ENCODE measurements around the gene NTN1. TPM values are rescaled to one million over a fixed set of nuclear protein-coding genes. Genes with fewer than 3 reads are reported as not detected.

NTN1 gene
- total RNA-seq, 1 experiment from 2014 or later: 4.2 TPM

DNA sequence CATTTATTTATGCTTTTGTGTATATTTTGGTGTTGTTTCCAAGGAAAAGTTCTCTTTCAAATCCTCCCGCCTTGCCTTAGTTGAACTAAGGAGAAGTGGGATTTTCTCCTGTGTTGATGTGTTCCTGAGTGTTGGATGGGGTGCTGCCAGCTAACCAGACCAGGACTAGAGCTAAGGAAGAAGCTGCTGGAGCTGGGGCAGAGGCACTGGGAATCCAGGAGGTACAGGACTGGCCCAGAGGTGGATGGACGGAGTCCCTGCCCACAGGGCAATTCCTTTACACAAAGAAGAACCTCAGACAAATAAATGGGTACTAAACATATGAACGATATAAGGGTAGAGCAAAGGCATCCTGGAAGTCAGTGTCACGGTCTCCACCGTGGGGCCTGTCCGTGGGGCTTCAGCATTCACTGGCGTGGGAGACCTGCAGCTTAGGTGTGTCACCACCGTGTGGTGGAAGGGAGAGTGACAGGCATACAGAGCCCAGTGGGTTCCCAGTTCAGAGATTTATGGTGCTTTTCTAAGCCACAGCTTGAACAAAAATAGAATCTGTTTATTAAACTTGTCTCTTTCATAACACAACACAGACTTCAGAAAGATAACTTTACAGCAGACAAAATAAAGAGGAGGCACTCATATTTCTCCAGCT is 270.7 kb downstream of the NTN1 start:
- intact Hi-C loops (cut with micrococcal nuclease): loop anchor here (2.0 to 5.0 kb wide), 2 partner anchors 231 to 300 kb away; no protein-coding TSS in a partner anchor
- H3K27ac ChIP-seq (ENCODE audit: low read depth, low read length): no peak overlapping the region
- no peak overlapping the region for H3K9ac ChIP-seq (ENCODE audit: low read length)
- no TSS peak for BruUV-seq (replicated peaks)
- H3K27me3 ChIP-seq (ENCODE audit: insufficient read depth, low read length): no peaks in the 10 kb centered on the region
- TF ChIP-seq EGR1 (IDR thresholded peaks at IDR 0.05; ENCODE audit: low read depth) (no peak), JUND (IDR thresholded peaks at IDR 0.05) (no peak), SIN3A (IDR thresholded peaks at IDR 0.05; ENCODE audit: low read depth) (no peak), RAD21 (IDR thresholded peaks at IDR 0.05; ENCODE audit: low read depth) (peak; percentile 68)
- TF ChIP-seq, protein P1, sequence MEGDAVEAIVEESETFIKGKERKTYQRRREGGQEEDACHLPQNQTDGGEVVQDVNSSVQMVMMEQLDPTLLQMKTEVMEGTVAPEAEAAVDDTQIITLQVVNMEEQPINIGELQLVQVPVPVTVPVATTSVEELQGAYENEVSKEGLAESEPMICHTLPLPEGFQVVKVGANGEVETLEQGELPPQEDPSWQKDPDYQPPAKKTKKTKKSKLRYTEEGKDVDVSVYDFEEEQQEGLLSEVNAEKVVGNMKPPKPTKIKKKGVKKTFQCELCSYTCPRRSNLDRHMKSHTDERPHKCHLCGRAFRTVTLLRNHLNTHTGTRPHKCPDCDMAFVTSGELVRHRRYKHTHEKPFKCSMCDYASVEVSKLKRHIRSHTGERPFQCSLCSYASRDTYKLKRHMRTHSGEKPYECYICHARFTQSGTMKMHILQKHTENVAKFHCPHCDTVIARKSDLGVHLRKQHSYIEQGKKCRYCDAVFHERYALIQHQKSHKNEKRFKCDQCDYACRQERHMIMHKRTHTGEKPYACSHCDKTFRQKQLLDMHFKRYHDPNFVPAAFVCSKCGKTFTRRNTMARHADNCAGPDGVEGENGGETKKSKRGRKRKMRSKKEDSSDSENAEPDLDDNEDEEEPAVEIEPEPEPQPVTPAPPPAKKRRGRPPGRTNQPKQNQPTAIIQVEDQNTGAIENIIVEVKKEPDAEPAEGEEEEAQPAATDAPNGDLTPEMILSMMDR (IDR thresholded peaks at IDR 0.05 in 2 of 3, conservative IDR thresholded peaks at IDR 0.05 in 1 of 3; ENCODE audit: borderline replicate concordance in 1 of 3, insufficient read depth in 1 of 3, low read depth in 2 of 3, low read length in 2 of 3): peak; percentile 34 to 75 (median 74); a peak in 5 of 6 replicates
- H3K9me2 ChIP-seq (ENCODE audit: insufficient read depth): no peaks in the 10 kb centered on the region
- RAD21 ChIA-PET (ENCODE audit: low non-redundant PET in 1 of 2, low total read pairs in 2 of 2, uncharacterized antibody in 2 of 2, unreplicated experiment in 2 of 2): no interaction called here
- H3K9me3 ChIP-seq (ENCODE audit: control insufficient read depth in 1 of 2, insufficient read depth in 1 of 2, low read depth in 1 of 2, low read length in 2 of 2): no peaks in the 10 kb centered on the region
- no peaks in the 10 kb centered on the region for H3K36me3 ChIP-seq (ENCODE audit: control insufficient read depth in 1 of 2, insufficient read depth in 2 of 2, low read length in 2 of 2)
- no peak overlapping the region for H2AFZ ChIP-seq (ENCODE audit: low read depth, low read length, poor library complexity, severe bottlenecking)
- H4K20me1 ChIP-seq (ENCODE audit: insufficient read depth): no peaks in the 10 kb centered on the region
- ATAC-seq (peak; percentile 95), DNase-seq (ENCODE audit: low read depth, low spot score) (no peak)
- peaks cover 0 to 8% of the 10 kb centered on the region in 2 experiments; a peak in 1 of 4 replicates for H3K4me1 ChIP-seq (ENCODE audit: control insufficient read depth in 1 of 2, insufficient read depth in 2 of 2, low read length in 2 of 2)
- no peaks in the 10 kb centered on the region for H3K79me2 ChIP-seq (ENCODE audit: insufficient read depth, low read length)
- H3K4me2 ChIP-seq (ENCODE audit: low read length): no peak overlapping the region
- POLR2A ChIA-PET: no interaction called here
- H3K4me3 ChIP-seq (replicated peaks in 1 of 2; ENCODE audit: low read depth in 1 of 2, low read length in 2 of 2): no peak overlapping the region
- CTCF ChIA-PET: interaction anchor here (1.0 to 2.4 kb wide), 4 partner anchors 9 to 294 kb away, joined by 3 to 10 read pairs (median 8); no protein-coding TSS in a partner anchor

DNA sequence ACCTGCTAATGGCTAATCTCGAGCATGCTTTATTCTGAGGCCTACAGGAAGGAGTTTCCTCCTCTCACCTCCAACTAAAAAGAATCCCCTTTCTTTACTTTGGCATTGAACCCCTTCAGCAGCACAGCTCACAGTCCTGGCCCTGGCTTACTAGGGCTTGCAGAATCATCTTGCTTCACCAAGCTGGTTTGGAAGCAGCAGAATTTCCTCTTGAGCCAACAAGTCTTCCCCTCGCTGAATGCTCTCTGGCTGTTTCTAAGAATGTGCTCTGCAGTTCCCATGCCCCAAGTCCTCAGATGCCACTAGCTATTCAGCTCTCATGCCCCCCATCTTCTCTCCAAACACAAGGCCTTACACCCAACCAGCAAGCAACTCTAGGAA is 271.2 kb downstream of the NTN1 start:
- H2AFZ ChIP-seq (ENCODE audit: low read depth, low read length, poor library complexity, severe bottlenecking): no peak overlapping the region

More for the DNA sequence above, 271.2 kb downstream of the NTN1 start:
- no peaks in the 10 kb centered on the region for H3K9me3 ChIP-seq (ENCODE audit: control insufficient read depth in 1 of 2, insufficient read depth in 1 of 2, low read depth in 1 of 2, low read length in 2 of 2)
- H3K9ac ChIP-seq (ENCODE audit: low read length): no peak overlapping the region
- no peak overlapping the region for H3K4me3 ChIP-seq (replicated peaks in 1 of 2; ENCODE audit: low read depth in 1 of 2, low read length in 2 of 2)
- no peaks in the 10 kb centered on the region for H3K9me2 ChIP-seq (ENCODE audit: insufficient read depth)
- no peak for ATAC-seq
- no peak for TF ChIP-seq ELF1 (IDR thresholded peaks at IDR 0.05; ENCODE audit: borderline replicate concordance, low read depth)
- ChIA-PET POLR2A (no interaction called here), RAD21 (ENCODE audit: low non-redundant PET in 1 of 2, low total read pairs in 2 of 2, uncharacterized antibody in 2 of 2, unreplicated experiment in 2 of 2) (no interaction called here), CTCF (interaction anchor here (1.0 to 2.4 kb wide), 4 partner anchors 9 to 294 kb away, joined by 3 to 10 read pairs (median 8); no protein-coding TSS in a partner anchor)
- intact Hi-C loops (cut with micrococcal nuclease): loop anchor here (2.0 to 5.0 kb wide), 2 partner anchors 230 to 300 kb away; no protein-coding TSS in a partner anchor
- no peaks in the 10 kb centered on the region for H3K27me3 ChIP-seq (ENCODE audit: insufficient read depth, low read length)
- no peak overlapping the region for H3K27ac ChIP-seq (ENCODE audit: low read depth, low read length)
- H3K4me1 ChIP-seq (ENCODE audit: control insufficient read depth in 1 of 2, insufficient read depth in 2 of 2, low read length in 2 of 2): peaks cover 0 to 8% of the 10 kb centered on the region in 2 experiments; a peak in 1 of 4 replicates
- no peaks in the 10 kb centered on the region for H3K79me2 ChIP-seq (ENCODE audit: insufficient read depth, low read length)
- no peak overlapping the region for H3K4me2 ChIP-seq (ENCODE audit: low read length)
- no peaks in the 10 kb centered on the region for H4K20me1 ChIP-seq (ENCODE audit: insufficient read depth)
- DNase-seq (ENCODE audit: low read depth, low spot score): no peak
- BruUV-seq (replicated peaks): no TSS peak
- H3K36me3 ChIP-seq (ENCODE audit: control insufficient read depth in 1 of 2, insufficient read depth in 2 of 2, low read length in 2 of 2): no peaks in the 10 kb centered on the region

Other genes starting within 250 kb of the NTN1 start
- gene MFSD6L, start 222.1 kb upstream of the NTN1 start, total RNA-seq (2021; ENCODE audit: unreplicated experiment): not detected
- 0.07 TPM for gene PIK3R6, start 153.8 kb upstream of the NTN1 start, total RNA-seq (2021; ENCODE audit: unreplicated experiment)
- 2.5 TPM for gene PIK3R5, start 55.8 kb upstream of the NTN1 start, total RNA-seq (2021; ENCODE audit: unreplicated experiment)

All from HCT116 (cell line).